H9 (cell line): ENCODE measurements around the gene RSPRY1. TPM values are rescaled to one million over a fixed set of nuclear protein-coding genes. Genes with fewer than 3 reads are reported as not detected.

Experiments
- DNase-seq: peaks from one replicate; pipeline ENCODE4 v3.0.0-alpha.2; 2017
- H2AFZ ChIP-seq: one replicate; pipeline ENCODE4 v1.6.1; 2013; ENCODE audit warnings: mild to moderate bottlenecking, low read length, control low read depth, moderate library complexity
- H2AK5ac ChIP-seq: 2 replicates; pipeline ENCODE4 v1.6.1; 2013; ENCODE audit warnings: low read length, control low read depth, mixed read lengths; ENCODE audit not compliant: insufficient read length
- H2BK120ac ChIP-seq: one replicate; pipeline ENCODE4 v1.6.1; 2013; ENCODE audit warnings: low read depth, mild to moderate bottlenecking, low read length, control low read depth, inconsistent platforms; ENCODE audit not compliant: poor library complexity, severe bottlenecking
- H2BK12ac ChIP-seq: 2 replicates; pipeline ENCODE4 v1.6.1; 2013; ENCODE audit warnings: low read length, control low read depth, mixed read lengths, low read depth; ENCODE audit not compliant: insufficient read length
- H2BK15ac ChIP-seq: 2 replicates; pipeline ENCODE4 v1.6.1; 2013; ENCODE audit warnings: low read depth, low read length, control low read depth
- H2BK20ac ChIP-seq: one replicate; pipeline ENCODE4 v1.6.1; 2013; ENCODE audit warnings: low read depth, mild to moderate bottlenecking, low read length, control low read depth, inconsistent platforms; ENCODE audit not compliant: poor library complexity, severe bottlenecking
- H2BK5ac ChIP-seq: 2 replicates; pipeline ENCODE4 v1.6.1; 2013; ENCODE audit warnings: low read length, control low read depth, mixed read lengths; ENCODE audit not compliant: insufficient read length
- H3K14ac ChIP-seq: 2 replicates; pipeline ENCODE4 v1.6.1; 2013; ENCODE audit warnings: low read length, control low read depth; ENCODE audit not compliant: insufficient read depth
- H3K18ac ChIP-seq: 2 replicates; pipeline ENCODE4 v1.6.1; 2013; ENCODE audit warnings: low read depth, mild to moderate bottlenecking, mixed read lengths, low read length, control low read depth; ENCODE audit not compliant: insufficient read length
- H3K23ac ChIP-seq: 2 replicates; pipeline ENCODE4 v1.6.1; 2013; ENCODE audit warnings: low read length, control low read depth, mixed read lengths, low read depth; ENCODE audit not compliant: insufficient read length
- H3K23me2 ChIP-seq: 2 replicates; pipeline ENCODE4 v1.6.1; 2013; ENCODE audit warnings: low read depth, mild to moderate bottlenecking, mixed read lengths, low read length, control low read depth; ENCODE audit not compliant: insufficient read length, poor library complexity, severe bottlenecking
- H3K27ac ChIP-seq: 2 replicates; pipeline ENCODE4 v1.5.1; 2013; ENCODE audit warnings: low read length, control low read depth, mixed read lengths, low read depth; ENCODE audit not compliant: insufficient read length
- H3K27me3 ChIP-seq: 2 replicates; pipeline ENCODE4 v1.6.1; 2013; ENCODE audit warnings: low read length, control low read depth, inconsistent platforms; ENCODE audit not compliant: insufficient read depth
- H3K4ac ChIP-seq: 2 replicates; pipeline ENCODE4 v1.6.1; 2013; ENCODE audit warnings: low read depth, mild to moderate bottlenecking, control low read depth, inconsistent platforms, low read length, moderate library complexity
- H3K4me1 ChIP-seq: 2 replicates; pipeline ENCODE4 v1.6.1; 2013; ENCODE audit warnings: low read length, control low read depth, inconsistent platforms; ENCODE audit not compliant: insufficient read depth
- H3K4me2 ChIP-seq: 2 replicates; pipeline ENCODE4 v1.6.1; 2013; ENCODE audit warnings: low read length, control low read depth, mixed read lengths; ENCODE audit not compliant: insufficient read length, insufficient read depth
- H3K56ac ChIP-seq: 2 replicates; pipeline ENCODE4 v1.6.1; 2013; ENCODE audit warnings: low read depth, mild to moderate bottlenecking, mixed read lengths, low read length, control low read depth; ENCODE audit not compliant: insufficient read length
- H3K79me1 ChIP-seq: 2 replicates; pipeline ENCODE4 v1.6.1; 2013; ENCODE audit warnings: low read depth, mild to moderate bottlenecking, moderate library complexity, low read length, control low read depth, inconsistent platforms; ENCODE audit not compliant: insufficient read depth, poor library complexity, severe bottlenecking
- H3K79me2 ChIP-seq: 2 replicates; pipeline ENCODE4 v1.6.1; 2013; ENCODE audit warnings: low read length, control low read depth, inconsistent platforms; ENCODE audit not compliant: insufficient read depth
- H3K9ac ChIP-seq: 2 replicates; pipeline ENCODE4 v1.6.1; 2013; ENCODE audit warnings: low read length, control low read depth, mixed read lengths; ENCODE audit not compliant: insufficient read length; ENCODE audit errors: extremely low read depth
- H3K9me3 ChIP-seq: one replicate; pipeline ENCODE4 v1.6.1; 2013; ENCODE audit warnings: low read depth, low read length, inconsistent platforms; ENCODE audit not compliant: control insufficient read depth
- H3T11ph ChIP-seq: one replicate; pipeline ENCODE4 v1.6.1; 2013; ENCODE audit warnings: mild to moderate bottlenecking, low read length, control low read depth, inconsistent platforms
- H4K20me1 ChIP-seq: one replicate; pipeline ENCODE4 v1.6.1; 2013; ENCODE audit not compliant: control insufficient read depth, insufficient read length, insufficient read depth
- H4K5ac ChIP-seq: 2 replicates; pipeline ENCODE4 v1.6.1; 2013; ENCODE audit warnings: low read depth, mild to moderate bottlenecking, mixed read lengths, low read length, control low read depth; ENCODE audit not compliant: insufficient read length
- H4K8ac ChIP-seq: replicated peaks from 2 replicates; pipeline ENCODE4 v1.6.1; 2013; ENCODE audit warnings: low read length, control low read depth, mixed read lengths, low read depth; ENCODE audit not compliant: insufficient read length
- H4K91ac ChIP-seq: 2 replicates; pipeline ENCODE4 v1.6.1; 2013; ENCODE audit warnings: low read depth, mild to moderate bottlenecking, moderate library complexity, mixed read lengths, low read length, control low read depth; ENCODE audit not compliant: insufficient read length
- H3K27ac Mint-ChIP-seq, 3 experiments: 2 replicates in 2 of 3; 3 replicates in 1 of 3; pipeline ENCODE4 v1.8.0; 2020 to 2021; ENCODE audit warnings: mixed read lengths in 3 of 3, mild to moderate bottlenecking in 1 of 3, moderate library complexity in 1 of 3
- H3K27me3 Mint-ChIP-seq: 2 replicates; pipeline ENCODE4 v1.8.0; 2021; ENCODE audit warnings: low read depth, mild to moderate bottlenecking, moderate library complexity, mixed read lengths
- H3K36me3 Mint-ChIP-seq, 3 experiments: 2 replicates in 2 of 3; 3 replicates in 1 of 3; pipeline ENCODE4 v1.8.0; 2020 to 2021; ENCODE audit warnings: low read depth in 3 of 3, mixed read lengths in 3 of 3; ENCODE audit not compliant: insufficient read depth in 1 of 3
- H3K4me1 Mint-ChIP-seq, 2 experiments: 2 replicates each; pipeline ENCODE4 v1.8.0; 2020; ENCODE audit warnings: mixed read lengths in 2 of 2
- H3K4me3 Mint-ChIP-seq, 2 experiments: 2 replicates in 1 of 2; 3 replicates in 1 of 2; pipeline ENCODE4 v1.8.0; 2020 to 2021; ENCODE audit warnings: mild to moderate bottlenecking in 2 of 2, mixed read lengths in 2 of 2, moderate library complexity in 1 of 2
- H3K9me3 Mint-ChIP-seq, 2 experiments: 2 replicates in 1 of 2; 3 replicates in 1 of 2; pipeline ENCODE4 v1.8.0; 2020; ENCODE audit warnings: mild to moderate bottlenecking in 2 of 2, mixed read lengths in 2 of 2, moderate library complexity in 1 of 2
- CTCF ChIP-seq: fragments of 200-600 bp; sonication (generic); conservative IDR thresholded peaks from 3 replicates; pipeline ENCODE4 v1.8.0; 2021; ENCODE audit warnings: antibody characterized with exemption, mild to moderate bottlenecking
- WGBS: extraction: QIAGEN DNeasy Blood & Tissue Kit; methylation state at CpG from one replicate; pipeline ENCODE4 v1.1.7; 2013; ENCODE audit warnings: missing lambda C conversion rate, low lambda C conversion rate, mixed read lengths; ENCODE audit not compliant: insufficient read length; ENCODE audit errors: extremely low coverage; 5-methylcytosine and 5-hydroxymethylcytosine counted together
- total RNA-seq: library from RNA; stranded (reverse); gene quantifications from 2 replicates; pipeline ENCODE4 v1.2.1, GENCODE V29; 2021

The RSPRY1 gene
- total RNA-seq, 1 experiment from 2014 or later = 36.1 TPM

GRCh38 chr16:57137566-57138273 is 48.4 kb upstream of the RSPRY1 start:
- no peak overlapping the region for H4K91ac ChIP-seq
- peak overlapping the region in 2 of 3 experiments; percentile 32 to 78; a peak in 1 of 7 replicates for H3K27ac Mint-ChIP-seq

More at GRCh38 chr16:57137566-57138273, 48.4 kb upstream of the RSPRY1 start:
- peaks cover 6 to 16% of the 10 kb centered on the region in 2 experiments for H3K4me1 Mint-ChIP-seq
- Histone ChIP-seq H2AFZ (no peak overlapping the region), H2BK120ac (no peak overlapping the region), H2AK5ac (no peak overlapping the region), H2BK20ac (no peak overlapping the region), H2BK5ac (no peak overlapping the region), H3K56ac (no peak overlapping the region), H4K8ac (no peak overlapping the region), H3K4me2 (no peak overlapping the region), H3K4me1 (no peaks in the 10 kb centered on the region), H2BK15ac (no peak overlapping the region), H3K23ac (no peak overlapping the region), H3K9ac (no peak overlapping the region), H3K4ac (no peak overlapping the region), H3T11ph (no peak overlapping the region), H2BK12ac (no peak overlapping the region), H3K27me3 (no peaks in the 10 kb centered on the region), H3K23me2 (no peaks in the 10 kb centered on the region), H4K20me1 (no peaks in the 10 kb centered on the region), H3K27ac (no peak overlapping the region), H4K5ac (no peak overlapping the region), H3K79me1 (no peaks in the 10 kb centered on the region), H3K14ac (no peak overlapping the region), H3K18ac (no peak overlapping the region), H3K9me3 (no peaks in the 10 kb centered on the region), H3K79me2 (no peaks in the 10 kb centered on the region)
- no peaks in the 10 kb centered on the region for H3K27me3 Mint-ChIP-seq
- WGBS = no CpG with 5 or more reads among the region's 10 CpGs
- no peak overlapping the region for H3K4me3 Mint-ChIP-seq
- no peaks in the 10 kb centered on the region for H3K9me3 Mint-ChIP-seq
- no peak for DNase-seq
- no peak for TF ChIP-seq CTCF
- no peaks in the 10 kb centered on the region; a peak in 1 of 7 replicates for H3K36me3 Mint-ChIP-seq
